Right forelimb (tissue), 1 donor: ENCODE results near the gene TBRG1.
"Not testable (repeated sequence)": the region's sequence is repeated elsewhere in the genome, so short reads cannot be mapped to it uniquely, and the experiment has no call there.

ENCODE experiments used
- DNase-seq: peaks from one replicate; pipeline ENCODE4 v3.0.0-alpha.2; 2018

TBRG1 gene, protein sequence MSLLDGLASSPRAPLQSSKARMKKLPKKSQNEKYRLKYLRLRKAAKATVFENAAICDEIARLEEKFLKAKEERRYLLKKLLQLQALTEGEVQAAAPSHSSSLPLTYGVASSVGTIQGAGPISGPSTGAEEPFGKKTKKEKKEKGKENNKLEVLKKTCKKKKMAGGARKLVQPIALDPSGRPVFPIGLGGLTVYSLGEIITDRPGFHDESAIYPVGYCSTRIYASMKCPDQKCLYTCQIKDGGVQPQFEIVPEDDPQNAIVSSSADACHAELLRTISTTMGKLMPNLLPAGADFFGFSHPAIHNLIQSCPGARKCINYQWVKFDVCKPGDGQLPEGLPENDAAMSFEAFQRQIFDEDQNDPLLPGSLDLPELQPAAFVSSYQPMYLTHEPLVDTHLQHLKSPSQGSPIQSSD

DNA sequence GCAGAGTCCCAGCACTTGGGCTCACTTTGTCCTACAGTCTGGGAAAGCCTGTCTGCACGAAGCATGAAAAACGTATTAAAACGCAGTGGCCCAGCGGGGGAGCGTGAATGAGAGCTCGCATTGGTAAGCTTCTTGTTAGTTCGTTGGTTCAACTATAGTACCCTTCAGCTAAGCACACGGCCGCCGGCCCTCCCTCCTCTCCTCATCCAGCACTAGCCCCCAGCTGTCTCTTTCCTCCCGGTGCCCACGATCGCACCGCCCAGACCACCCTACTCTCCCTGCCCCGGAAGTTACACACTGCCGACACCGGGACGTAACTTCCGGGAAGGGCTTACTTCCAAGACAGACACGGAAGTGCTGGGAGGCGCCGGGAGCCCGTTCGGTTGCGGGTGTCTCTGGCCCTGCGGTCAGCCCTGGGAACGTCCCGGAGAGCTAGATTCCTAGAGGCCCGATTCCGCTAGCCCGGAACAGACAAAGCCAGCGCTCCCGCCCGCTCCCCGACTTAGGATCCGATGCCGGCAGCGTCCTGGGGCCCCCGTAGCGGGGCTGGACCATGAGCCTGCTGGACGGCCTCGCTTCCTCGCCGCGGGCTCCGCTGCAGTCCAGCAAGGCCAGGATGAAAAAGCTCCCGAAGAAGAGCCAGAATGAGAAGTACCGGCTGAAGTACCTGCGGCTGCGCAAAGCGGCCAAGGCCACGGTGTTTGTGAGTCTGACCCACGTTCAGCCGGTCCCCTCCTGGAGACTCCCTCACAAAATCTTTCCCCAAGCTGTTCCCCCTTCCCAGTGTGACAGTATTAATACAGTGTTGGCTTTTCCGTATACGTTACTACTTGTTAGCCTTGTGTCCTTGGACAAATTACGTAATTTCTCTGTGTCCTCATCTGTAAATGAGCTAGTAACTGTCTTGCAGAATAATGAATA, at the start of gene TBRG1:
TBRG1 (plus strand) TSS at position 334 of the 921 bp plus-strand sequence; CDS start at position 554, 220 bp downstream.
- DNase-seq = peak; percentile 94

- no peak for DNase-seq
Observed at GRCh38 chr11:124577716-124578427, 44.8 kb upstream of the TBRG1 start.

GRCh38 chr11:124578761-124579160, 43.9 kb upstream of the TBRG1 start:
- no peak for DNase-seq

DNA sequence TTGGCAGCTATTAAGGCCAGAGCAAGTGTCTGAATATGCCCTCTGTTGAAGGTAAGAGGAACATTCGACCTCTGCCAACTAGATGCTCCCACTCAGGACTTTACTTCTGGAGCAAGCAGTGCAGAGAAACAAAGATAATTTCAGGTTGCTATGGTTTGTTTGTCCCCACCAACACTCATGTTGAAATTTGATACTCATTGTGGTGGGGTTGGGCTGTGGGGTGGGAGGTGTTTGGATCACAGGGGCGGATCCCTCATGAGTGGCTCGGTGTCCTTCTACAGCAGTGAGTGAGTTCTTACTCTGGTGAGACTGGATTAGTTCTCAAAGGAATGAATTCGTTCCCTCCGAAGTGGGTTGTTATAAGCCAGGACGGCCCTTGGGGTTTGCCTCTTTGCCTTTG, 40.8 kb upstream of the TBRG1 start:
- DNase-seq = no peak

GRCh38 chr11:124582565-124582964, 40.1 kb upstream of the TBRG1 start:
- DNase-seq = no peak

DNA sequence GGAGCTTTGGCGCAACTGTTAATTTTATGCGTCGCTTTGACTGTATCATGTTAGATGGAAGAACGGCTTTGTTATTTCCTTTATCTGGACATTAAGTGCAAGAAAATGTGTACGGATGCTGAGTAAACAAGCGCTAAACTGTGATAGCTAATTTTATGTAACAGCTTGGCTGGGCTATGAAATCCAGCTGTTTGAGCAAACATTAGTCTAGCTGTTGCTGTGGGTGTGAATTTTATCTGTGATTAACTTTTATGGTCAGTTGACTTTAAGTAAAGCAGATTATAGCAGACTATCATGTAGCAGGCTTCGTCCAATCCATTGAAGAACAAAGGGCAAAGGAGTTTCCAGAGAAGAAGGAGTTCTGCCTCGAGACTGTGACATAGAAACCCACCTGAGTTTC, 38.9 kb upstream of the TBRG1 start:
- no peak for DNase-seq

GRCh38 chr11:124584681-124585372, 37.8 kb upstream of the TBRG1 start:
- no peak for DNase-seq

GRCh38 chr11:124586238-124586860, 36.3 kb upstream of the TBRG1 start:
- DNase-seq = peak; percentile 76

DNA sequence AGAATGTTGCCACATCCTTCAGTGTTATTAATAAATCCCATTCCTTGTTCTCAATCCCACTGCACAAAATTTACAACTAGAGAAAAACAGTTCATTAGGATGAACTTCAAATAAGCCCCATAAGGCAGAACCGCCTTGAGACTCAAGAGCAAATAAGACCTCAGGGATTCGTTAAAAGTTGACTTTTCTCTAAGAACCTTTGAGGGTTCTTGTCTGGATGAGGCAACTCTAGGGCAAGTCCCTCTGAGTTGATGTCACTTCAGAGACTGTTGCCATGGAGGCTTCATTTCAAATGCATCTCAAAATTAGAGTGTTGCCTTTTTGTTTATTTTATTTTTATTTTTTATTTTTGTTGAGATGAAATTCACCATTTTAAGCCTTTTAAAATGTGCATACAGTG, 31.2 kb upstream of the TBRG1 start:
- no peak for DNase-seq

GRCh38 chr11:124592627-124593026, 30.0 kb upstream of the TBRG1 start:
- DNase-seq = no peak

GRCh38 chr11:124595302-124595701, 27.4 kb upstream of the TBRG1 start:
- DNase-seq = no peak

GRCh38 chr11:124597626-124598025, 25.0 kb upstream of the TBRG1 start:
- no peak for DNase-seq

- no peak for DNase-seq
Observed at GRCh38 chr11:124600621-124601320, 21.9 kb upstream of the TBRG1 start.

GRCh38 chr11:124602193-124602592, 20.5 kb upstream of the TBRG1 start:
- DNase-seq = no peak

DNA sequence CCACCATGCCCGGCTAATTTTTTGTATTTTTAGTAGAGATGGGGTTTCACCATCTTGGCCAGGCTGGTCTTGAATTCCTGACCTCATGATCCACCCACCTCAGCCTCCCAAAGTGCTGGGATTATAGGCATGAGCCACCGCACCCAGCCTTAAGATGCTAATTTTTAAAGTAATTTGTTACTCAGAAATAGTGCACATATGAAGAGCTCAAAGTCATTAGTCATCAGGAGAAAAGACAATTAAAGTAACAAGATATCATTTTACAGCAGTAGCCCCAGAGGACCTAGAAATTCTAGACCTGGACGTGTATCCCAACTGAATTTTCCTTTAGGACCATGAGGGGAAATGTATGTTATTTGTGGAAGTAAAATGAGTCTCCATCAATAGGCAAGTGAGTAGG, 19.9 kb upstream of the TBRG1 start:
- DNase-seq = not testable (repeated sequence)

DNA sequence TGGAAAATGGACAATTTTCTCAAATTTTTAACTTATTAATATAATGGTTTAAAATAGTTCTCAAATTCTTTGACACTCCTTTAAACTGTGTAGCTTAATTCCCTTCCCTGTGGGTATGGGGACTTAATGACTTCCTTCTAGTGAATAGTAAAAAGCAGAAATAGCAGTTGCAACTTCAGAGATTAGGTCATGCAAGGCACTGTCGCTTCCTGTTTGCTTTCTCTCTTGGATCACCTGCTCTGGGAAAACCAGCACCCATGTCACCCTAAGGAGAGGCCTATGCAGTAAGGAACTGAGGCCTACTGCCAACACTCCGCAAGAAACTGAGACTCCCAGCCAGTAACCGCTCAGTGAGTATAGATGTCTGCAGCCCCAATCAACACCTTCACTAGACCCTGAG, 16.9 kb upstream of the TBRG1 start:
- no peak for DNase-seq

- no peak for DNase-seq
Observed at GRCh38 chr11:124608147-124608546, 14.5 kb upstream of the TBRG1 start.

DNA sequence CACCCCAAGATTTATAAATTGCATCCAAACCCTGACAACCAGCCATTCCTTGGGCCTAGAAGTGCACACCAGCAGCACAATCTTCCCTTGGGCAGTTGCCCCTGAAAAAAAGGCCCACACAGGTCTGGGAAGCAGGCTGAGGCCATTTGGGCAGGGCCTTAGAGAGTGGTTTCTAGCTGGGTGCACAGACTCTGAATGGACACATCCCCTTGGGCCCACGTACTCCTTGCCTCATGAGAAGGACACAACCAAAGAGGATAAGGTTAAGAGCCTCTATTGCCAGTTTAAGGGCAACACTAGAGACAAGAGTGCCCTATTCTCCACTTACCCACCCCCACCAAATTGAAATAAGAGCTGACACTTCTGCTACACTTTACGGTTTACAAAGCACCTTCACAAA, 12.4 kb upstream of the TBRG1 start:
- no peak for DNase-seq

GRCh38 chr11:124611064-124611463, 11.6 kb upstream of the TBRG1 start, which contains the start of gene PANX3:
Gene PANX3 (plus strand): TSS chr11:124611428. CDS start chr11:124611557, 129 bp downstream.
- DNase-seq = peak; percentile 57

- no peak for DNase-seq
Observed at GRCh38 chr11:124612045-124612444, 10.6 kb upstream of the TBRG1 start.

DNA sequence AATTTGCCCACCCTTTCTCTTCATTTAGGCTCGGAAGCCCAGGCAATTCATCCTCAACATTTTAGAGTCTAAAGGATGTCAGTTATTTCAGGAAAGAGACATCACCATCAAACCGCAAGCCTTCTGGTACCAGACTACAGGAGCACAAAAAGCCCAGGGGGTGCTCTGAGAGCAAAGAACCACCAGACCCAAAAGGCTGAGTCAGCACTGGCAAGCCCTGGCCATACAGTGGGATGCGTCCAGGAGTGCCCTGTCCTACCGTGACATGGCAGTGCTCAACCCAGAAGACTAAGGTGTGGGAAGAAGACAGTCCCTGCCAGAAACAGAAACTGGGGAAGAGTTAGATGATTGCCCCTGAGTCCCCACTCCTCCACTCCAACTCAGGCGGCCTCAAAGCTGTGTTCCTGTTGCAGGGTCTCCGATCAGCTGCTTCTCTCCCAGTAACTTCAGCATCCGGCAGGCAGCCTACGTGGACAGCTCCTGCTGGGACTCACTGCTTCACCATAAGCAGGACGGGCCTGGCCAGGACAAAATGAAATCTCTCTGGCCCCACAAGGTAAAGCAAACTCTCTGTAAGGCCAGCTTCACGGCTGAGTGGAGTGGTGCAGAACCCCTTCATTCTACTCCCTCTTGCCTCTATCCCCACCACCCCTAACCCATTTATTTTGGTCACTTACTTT, 10.0 kb upstream of the TBRG1 start:
- DNase-seq = no peak
